ENCODE measurements around the gene TSSK3.

Gene TSSK3

DNA sequence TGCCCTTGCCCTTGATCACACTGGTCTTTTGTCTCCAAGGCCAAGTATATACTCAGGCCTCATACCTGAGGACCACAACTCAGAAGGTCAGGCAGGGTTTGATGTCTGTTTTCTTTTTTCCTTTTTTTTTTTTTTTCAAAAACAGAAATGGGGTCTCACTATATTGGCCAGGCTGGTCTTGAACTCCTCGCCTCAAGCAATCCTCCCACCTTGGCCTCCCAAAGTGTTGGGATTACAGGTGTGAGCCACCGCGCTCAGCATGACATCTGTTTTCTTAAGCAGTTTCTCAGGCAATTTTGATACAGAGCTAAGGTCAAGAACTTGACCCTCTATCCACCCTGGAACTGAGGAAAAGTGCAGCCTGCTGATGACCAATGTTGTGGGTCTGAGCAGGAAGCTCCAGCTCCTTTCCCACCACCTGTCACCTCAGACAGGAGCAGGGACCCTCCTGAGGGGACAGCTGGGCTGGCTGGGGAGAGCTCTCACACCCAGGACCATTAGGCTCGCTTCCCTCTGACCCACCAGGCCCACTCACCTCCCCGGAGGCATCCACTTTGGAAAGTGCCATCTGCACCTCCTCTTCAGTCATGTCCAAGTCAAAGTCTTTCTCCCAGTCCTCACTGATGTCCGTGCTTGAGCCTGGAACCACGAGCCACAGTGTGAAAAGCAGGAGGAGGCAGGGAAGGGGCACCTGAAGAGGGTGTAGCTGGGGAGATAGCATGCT lies 5.7 kb downstream of the TSSK3 start:
- no peak overlapping the region for H3K27ac Mint-ChIP-seq
- no peaks in the 10 kb centered on the region for H3K9me3 Mint-ChIP-seq
- peaks cover 27% of the 10 kb centered on the region for H3K36me3 Mint-ChIP-seq (ENCODE audit: low read depth)
- no peaks in the 10 kb centered on the region for H3K27me3 Mint-ChIP-seq
- H3K4me3 Mint-ChIP-seq, result no peak overlapping the region
- H3K4me1 Mint-ChIP-seq (ENCODE audit: low read depth), result peaks cover 16% of the 10 kb centered on the region

DNA sequence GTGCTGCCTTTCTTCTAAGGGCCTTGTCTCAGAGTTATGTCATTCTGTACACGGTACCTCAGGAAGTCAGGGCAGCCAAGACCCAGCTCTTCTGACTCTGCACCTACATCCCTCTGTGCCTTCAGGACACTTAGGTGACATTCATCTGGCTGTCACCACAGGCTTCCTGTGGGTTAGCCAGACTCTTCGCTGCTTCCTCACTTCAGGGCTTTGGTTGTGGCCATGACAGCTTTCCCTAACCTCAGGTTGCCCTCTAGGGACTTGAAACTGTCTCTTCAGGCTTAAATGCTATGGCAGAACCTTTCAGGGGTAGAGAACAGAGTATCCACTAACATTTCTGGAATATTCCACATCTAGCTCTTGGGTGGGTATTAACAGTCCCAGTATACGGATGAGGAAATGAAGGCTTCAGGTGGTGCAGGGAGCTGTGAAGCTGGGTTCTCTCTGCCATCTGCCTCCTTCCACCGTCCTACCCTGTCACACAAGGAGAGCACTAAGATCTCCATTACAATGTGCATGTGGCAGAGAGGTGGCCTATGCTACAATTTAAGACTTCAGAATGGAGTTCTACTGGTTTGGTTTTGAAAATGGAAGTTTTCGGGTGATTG lies 9.9 kb downstream of the TSSK3 start:
- Mint-ChIP-seq H3K27ac (no peak overlapping the region), H3K4me1 (ENCODE audit: low read depth) (peaks cover 17% of the 10 kb centered on the region), H3K4me3 (no peak overlapping the region), H3K27me3 (no peaks in the 10 kb centered on the region), H3K9me3 (no peaks in the 10 kb centered on the region), H3K36me3 (ENCODE audit: low read depth) (peaks cover 26% of the 10 kb centered on the region)

DNA sequence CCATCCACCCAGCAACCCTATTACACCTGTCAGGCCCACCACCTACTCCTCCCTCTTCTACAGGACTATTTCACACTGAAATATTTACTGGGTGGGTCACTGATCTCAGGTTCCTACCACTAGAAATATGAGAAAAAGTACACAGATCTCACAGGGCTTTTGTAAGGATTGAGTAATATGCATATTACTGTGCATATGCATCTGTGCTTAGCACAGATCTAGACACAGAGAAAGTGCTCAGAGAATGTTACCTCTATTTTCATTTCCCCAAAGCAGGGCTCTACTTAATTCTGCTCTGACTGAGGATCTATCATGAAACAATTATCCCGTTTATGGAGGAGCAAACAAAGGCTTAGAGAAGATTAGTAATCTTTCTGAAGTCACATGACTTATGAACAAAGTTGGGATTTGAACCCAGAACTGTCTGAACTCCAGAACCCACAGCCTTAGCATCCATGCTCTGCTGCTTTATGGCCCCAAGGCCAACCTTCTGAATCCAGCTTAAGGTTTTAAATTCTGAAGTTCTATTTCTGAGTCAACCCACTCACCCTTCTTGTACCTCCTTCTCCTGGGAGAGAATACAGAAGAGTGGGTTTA lies 11.8 kb downstream of the TSSK3 start:
- no peaks in the 10 kb centered on the region for H3K27me3 Mint-ChIP-seq
- peaks cover 32% of the 10 kb centered on the region for H3K36me3 Mint-ChIP-seq (ENCODE audit: low read depth)
- H3K9me3 Mint-ChIP-seq, result no peaks in the 10 kb centered on the region
- H3K4me3 Mint-ChIP-seq, result no peak overlapping the region
- H3K27ac Mint-ChIP-seq, result no peak overlapping the region
- peaks cover 17% of the 10 kb centered on the region for H3K4me1 Mint-ChIP-seq (ENCODE audit: low read depth)

DNA sequence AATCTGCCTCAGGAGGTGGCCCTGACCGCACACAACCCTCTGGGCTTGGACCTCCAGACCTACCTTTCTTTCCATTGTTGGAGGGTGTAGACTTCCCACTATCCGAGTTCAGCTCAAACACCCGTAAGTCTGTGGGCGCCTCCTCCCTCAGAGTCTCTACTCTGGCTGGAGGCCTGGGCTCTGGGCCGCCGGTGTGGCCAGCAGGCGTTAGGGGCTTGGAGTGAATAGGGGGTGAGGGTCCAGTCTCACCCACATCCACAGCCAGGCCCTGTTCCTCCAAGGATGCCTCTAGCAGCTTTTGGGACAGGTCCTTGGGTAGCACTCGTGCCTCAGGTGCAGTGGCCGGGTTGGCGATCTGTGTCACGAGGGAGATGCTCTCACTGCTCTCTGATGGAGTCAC lies 13.9 kb downstream of the TSSK3 start:
- Mint-ChIP-seq H3K4me3 (no peak overlapping the region), H3K27ac (no peak overlapping the region), H3K27me3 (no peaks in the 10 kb centered on the region), H3K9me3 (no peaks in the 10 kb centered on the region), H3K4me1 (ENCODE audit: low read depth) (peaks cover 17% of the 10 kb centered on the region), H3K36me3 (ENCODE audit: low read depth) (peaks cover 42% of the 10 kb centered on the region)

DNA sequence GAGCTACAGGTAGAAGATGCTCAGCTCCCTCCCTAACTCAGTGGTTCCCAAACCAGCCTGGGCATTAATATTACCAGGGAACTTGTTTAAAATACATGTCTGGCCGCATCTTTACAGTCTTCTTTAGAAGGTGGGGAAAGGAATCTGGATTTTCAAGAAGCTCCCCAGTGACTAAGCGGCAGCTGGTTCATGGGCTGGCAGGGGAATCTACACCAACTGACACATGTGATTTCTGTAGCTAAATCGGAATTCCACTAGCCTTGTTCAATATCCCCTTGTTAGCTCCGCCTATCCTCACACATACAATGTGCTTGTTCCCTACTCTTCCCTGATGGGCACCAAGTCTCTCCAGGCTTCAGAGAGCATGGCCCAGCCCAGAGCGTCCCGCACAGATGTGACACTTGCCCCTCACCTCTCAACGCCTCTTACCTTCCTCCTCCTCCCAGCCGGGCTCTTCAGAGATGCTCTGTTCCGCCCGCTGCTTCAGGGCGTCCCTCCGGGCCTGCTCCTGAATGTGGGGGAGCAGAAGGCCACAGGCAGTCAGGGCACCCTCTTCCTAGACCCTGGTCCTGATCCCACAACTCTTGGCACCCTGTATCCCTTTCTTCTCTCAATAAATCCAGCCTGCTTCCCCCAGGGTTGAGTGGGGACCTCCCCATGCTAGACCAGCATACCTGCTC lies 15.3 kb downstream of the TSSK3 start:
- H3K27me3 Mint-ChIP-seq, result no peaks in the 10 kb centered on the region
- no peak overlapping the region for H3K27ac Mint-ChIP-seq
- no peak overlapping the region for H3K4me3 Mint-ChIP-seq
- peaks cover 41% of the 10 kb centered on the region for H3K36me3 Mint-ChIP-seq (ENCODE audit: low read depth)
- H3K9me3 Mint-ChIP-seq, result no peaks in the 10 kb centered on the region
- H3K4me1 Mint-ChIP-seq (ENCODE audit: low read depth), result peaks cover 5% of the 10 kb centered on the region

DNA sequence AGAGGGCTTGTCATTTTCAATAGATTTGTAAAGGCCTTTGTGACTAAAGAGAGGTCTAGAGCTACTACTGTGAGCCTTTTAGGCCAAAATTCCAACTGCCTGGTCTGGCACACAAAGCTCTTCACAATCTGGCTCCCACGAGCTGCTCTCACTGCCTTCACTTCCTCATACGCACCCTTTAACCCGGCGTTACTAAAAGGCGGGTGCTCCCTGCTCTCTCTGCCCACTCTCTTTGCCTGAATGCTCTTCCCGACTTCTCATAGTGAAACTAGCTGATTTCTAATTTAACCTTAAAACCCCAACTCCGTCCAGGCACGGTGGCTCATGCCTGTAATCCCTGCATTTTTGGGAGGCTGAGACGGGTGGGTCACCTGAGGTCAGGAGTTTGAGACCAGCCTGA lies 17.7 kb downstream of the TSSK3 start:
- Mint-ChIP-seq H3K27me3 (no peaks in the 10 kb centered on the region), H3K4me1 (ENCODE audit: low read depth) (no peaks in the 10 kb centered on the region), H3K9me3 (no peaks in the 10 kb centered on the region), H3K4me3 (no peak overlapping the region), H3K36me3 (ENCODE audit: low read depth) (peaks cover 55% of the 10 kb centered on the region), H3K27ac (no peak overlapping the region)

DNA sequence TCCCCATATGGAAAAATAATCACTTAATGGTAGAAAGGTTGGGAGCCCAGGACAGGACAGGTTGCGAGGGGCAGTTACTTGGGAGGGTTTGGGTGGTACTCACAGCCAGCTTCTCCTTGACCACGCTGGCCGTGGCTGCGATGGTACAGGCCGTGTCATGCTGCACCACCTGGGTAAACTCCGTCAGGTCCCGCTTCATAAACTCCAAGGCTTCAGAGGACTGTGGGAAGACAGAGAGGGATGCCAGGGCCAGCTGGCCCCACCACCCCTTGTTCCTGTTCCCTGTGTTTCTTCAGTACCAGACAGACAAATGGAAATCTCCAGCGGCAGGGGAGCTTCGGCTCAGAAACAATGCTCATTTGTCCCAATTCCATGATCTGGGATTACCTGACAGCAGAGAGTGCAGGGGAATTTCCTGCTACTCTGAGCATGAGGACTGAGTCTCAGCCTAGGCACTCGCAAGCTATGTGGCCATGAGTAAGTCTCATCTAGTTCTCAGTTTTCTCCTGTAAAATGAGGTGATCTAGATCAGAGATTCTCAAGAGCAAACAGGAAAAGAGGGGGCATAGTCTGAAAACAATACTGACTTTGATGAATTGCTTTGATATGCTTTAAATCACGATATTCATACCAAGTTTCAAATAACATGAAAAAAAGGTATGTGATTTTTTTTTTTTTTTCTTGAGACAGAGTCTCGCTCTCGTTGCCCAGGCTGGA lies 24.5 kb downstream of the TSSK3 start:
- no peak overlapping the region for H3K4me3 Mint-ChIP-seq
- no peaks in the 10 kb centered on the region for H3K9me3 Mint-ChIP-seq
- H3K27me3 Mint-ChIP-seq, result no peaks in the 10 kb centered on the region
- H3K27ac Mint-ChIP-seq, result no peak overlapping the region
- H3K36me3 Mint-ChIP-seq (ENCODE audit: low read depth), result peaks cover 31% of the 10 kb centered on the region
- no peaks in the 10 kb centered on the region for H3K4me1 Mint-ChIP-seq (ENCODE audit: low read depth)

DNA sequence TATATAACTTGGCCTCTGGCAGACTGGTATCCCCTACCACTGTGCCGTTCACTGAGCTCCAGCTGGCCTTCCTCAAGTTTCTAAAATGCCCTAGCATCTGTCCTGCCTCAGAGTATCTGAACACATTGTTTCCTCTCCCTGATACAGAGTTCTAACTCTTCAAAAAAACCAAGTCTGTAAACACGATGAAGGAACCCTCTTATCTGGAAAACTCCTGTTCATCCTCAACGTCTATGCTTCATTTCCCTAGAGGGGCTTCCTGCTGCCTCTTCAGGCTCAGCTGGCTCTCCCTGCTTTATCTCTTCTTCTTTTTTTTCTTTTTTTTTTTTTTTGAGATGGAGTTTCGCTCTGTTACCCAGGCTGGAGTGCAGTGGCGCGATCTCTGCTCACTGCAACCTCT lies 26.3 kb downstream of the TSSK3 start:
- Mint-ChIP-seq H3K9me3 (no peaks in the 10 kb centered on the region), H3K4me3 (no peak overlapping the region), H3K27me3 (no peaks in the 10 kb centered on the region), H3K4me1 (ENCODE audit: low read depth) (peaks cover 15% of the 10 kb centered on the region), H3K36me3 (ENCODE audit: low read depth) (peaks cover 23% of the 10 kb centered on the region), H3K27ac (no peak overlapping the region)

DNA sequence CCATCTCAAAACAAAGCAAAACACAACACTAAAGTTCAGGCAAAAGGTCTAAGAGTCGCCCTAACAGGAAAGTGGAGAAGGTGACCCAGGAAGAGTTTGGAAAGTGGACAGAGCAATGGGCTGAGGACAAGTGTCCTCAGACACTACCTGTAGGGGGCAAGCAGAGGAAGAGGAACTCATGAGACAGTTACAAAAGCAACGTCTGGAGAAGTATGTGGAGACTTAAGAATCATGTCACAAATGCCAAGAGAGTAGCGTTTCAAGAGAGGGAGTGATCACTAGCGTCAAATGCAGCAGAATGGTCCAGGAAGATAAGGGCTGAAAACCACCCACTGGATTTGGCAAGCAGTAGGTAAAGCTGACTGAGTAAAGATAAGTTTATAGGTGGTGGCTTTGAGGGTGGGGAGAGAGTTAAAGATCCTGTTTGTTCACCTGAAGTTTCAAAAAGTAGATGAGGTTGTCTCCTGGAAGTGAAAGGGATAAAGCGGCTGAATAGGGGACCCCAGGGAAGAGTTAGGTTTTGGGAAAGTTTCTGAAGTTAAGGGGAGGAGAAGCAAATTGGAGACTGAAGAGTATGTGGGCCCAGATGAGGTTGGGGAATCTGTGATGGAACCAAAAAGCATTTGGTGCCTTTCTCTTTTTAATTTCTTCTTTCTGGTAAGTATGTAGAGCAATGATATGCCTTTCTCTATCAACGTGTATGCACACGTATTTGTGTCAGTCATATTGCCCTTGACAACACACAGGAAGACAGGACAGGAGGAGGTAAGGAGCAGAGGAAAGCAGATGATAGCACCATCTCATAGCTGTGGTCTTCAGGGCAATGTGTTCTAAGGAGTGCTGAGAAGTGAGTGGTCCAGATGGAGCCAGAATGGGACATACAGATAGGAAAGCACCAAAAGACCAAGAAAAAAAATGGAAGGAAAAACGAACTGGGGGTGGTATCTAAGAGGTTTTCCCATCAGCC lies 28.8 kb downstream of the TSSK3 start:
- Mint-ChIP-seq H3K4me3 (no peak overlapping the region), H3K36me3 (ENCODE audit: low read depth) (peaks cover 12% of the 10 kb centered on the region), H3K9me3 (no peaks in the 10 kb centered on the region), H3K27me3 (no peaks in the 10 kb centered on the region), H3K4me1 (ENCODE audit: low read depth) (peaks cover 27% of the 10 kb centered on the region), H3K27ac (no peak overlapping the region)

DNA sequence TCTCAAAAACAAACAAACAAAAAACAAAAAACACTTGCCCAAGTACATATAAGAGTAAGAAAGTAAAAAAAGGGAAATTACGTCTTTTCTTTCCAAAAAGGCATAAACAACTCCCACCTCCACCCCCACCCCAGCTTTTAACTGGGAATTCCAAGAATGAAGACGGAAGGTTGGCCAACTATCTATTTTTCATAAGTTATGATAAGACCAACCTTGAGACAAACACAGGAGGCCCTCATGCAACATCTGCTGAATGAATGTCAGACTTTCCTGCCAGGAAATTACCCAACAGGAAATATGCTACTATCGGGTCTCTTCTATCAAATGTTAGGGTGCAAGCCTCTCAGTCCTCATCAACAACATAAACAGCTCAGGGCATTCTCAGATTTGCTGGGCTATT lies 30.0 kb downstream of the TSSK3 start:
- H3K4me3 Mint-ChIP-seq, result no peak overlapping the region
- no peaks in the 10 kb centered on the region for H3K9me3 Mint-ChIP-seq
- H3K4me1 Mint-ChIP-seq (ENCODE audit: low read depth), result peaks cover 27% of the 10 kb centered on the region
- H3K27ac Mint-ChIP-seq, result peak overlapping the region; percentile 75
- H3K27me3 Mint-ChIP-seq, result no peaks in the 10 kb centered on the region
- peaks cover 3% of the 10 kb centered on the region for H3K36me3 Mint-ChIP-seq (ENCODE audit: low read depth)

DNA sequence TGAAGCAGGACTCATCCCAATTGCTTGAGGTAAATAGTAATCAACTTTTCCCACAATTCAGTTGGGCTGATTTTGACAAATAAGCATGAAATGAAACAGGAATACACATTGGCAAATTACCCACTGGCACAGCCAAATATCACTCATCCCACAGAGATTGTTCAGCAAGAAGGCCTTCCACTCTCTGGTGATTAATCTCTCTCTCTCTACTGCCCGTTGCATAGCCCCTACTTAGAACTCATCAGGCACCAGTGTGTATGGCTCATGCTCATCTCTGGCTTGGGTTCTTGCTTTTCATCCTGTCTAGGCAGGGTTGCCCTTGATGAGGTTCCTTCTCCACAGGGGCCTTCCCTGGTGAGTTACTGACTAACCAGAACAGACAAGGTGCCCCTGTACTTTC lies 30.8 kb downstream of the TSSK3 start:
- peak overlapping the region; percentile 96 for H3K27ac Mint-ChIP-seq
- peaks cover 27% of the 10 kb centered on the region for H3K4me1 Mint-ChIP-seq (ENCODE audit: low read depth)

DNA sequence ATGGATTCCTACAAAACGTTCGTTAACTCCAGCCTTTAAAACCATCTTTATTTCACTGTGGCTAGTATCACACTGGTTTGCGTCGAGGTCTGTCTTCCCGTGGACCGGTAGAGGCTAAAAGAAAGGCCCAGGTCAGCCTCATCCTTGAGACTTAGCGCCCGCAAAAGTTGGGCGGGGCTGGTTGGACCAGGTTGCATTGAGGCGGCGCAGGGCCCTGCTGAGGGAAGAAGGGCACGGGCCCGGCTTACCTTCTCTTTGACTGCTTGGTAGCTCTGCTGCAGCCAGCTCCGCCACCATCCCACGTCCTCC lies 31.4 kb downstream of the TSSK3 start:
- Mint-ChIP-seq H3K27me3 (no peaks in the 10 kb centered on the region), H3K4me1 (ENCODE audit: low read depth) (peaks cover 27% of the 10 kb centered on the region), H3K27ac (peak overlapping the region; percentile 96), H3K36me3 (ENCODE audit: low read depth) (peaks cover 3% of the 10 kb centered on the region), H3K9me3 (no peaks in the 10 kb centered on the region), H3K4me3 (peak overlapping the region; percentile 98)

More for the DNA sequence above, 30.8 kb downstream of the TSSK3 start:
- peaks cover 3% of the 10 kb centered on the region for H3K36me3 Mint-ChIP-seq (ENCODE audit: low read depth)
- H3K4me3 Mint-ChIP-seq, result peak overlapping the region; percentile 98
- no peaks in the 10 kb centered on the region for H3K9me3 Mint-ChIP-seq
- no peaks in the 10 kb centered on the region for H3K27me3 Mint-ChIP-seq

DNA sequence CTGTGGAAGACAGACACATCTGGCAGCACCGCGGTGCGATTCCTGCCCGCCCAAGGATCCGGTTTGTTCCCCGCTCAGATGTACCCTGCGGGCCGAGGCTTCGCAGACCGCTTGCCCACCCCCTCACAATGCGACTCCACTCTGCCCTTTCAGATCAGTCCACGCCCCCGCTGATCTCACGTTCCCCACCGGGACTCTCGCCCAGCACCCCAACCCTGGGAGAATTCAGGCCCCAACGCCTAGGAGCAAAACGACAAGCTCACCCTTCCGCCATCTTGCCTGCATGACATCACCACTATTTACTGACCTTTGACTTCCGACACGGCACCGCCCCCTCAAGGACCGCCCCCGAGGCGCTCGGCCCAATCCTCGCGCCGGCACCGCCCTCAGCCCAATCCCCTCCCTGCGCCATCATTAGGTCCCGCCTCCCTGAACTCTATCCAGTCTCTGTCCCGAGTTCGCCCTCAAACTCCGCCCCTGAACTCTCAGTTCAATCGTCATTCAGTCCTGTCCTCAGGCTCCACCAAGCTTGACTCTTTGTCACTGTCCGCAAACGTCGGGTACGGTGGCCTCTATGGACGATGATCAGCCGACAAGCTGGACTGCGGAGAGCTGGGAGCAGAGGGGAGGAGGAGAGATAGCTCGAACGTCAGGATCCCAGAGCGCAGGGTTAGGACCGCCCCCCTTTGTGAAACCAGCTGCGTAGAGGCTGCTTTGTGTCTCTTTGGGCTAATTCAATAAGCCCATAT lies 32.0 kb downstream of the TSSK3 start, which contains the start of gene BSDC1:
BSDC1 (minus strand) TSS at position 301 of the 749 bp plus-strand sequence; CDS start at position 274, 27 bp downstream.
- Mint-ChIP-seq H3K4me3 (peak within 1 kb of the TSS; percentile 98), H3K36me3 (ENCODE audit: low read depth) (peaks cover 3% of the 10 kb centered on the region), H3K27me3 (no peaks in the 10 kb centered on the region), H3K27ac (peak within 1 kb of the TSS; percentile 96), H3K4me1 (ENCODE audit: low read depth) (peaks cover 27% of the 10 kb centered on the region), H3K9me3 (no peaks in the 10 kb centered on the region)
